Measurements from ENCODE around the gene PSMG4.

DNA sequence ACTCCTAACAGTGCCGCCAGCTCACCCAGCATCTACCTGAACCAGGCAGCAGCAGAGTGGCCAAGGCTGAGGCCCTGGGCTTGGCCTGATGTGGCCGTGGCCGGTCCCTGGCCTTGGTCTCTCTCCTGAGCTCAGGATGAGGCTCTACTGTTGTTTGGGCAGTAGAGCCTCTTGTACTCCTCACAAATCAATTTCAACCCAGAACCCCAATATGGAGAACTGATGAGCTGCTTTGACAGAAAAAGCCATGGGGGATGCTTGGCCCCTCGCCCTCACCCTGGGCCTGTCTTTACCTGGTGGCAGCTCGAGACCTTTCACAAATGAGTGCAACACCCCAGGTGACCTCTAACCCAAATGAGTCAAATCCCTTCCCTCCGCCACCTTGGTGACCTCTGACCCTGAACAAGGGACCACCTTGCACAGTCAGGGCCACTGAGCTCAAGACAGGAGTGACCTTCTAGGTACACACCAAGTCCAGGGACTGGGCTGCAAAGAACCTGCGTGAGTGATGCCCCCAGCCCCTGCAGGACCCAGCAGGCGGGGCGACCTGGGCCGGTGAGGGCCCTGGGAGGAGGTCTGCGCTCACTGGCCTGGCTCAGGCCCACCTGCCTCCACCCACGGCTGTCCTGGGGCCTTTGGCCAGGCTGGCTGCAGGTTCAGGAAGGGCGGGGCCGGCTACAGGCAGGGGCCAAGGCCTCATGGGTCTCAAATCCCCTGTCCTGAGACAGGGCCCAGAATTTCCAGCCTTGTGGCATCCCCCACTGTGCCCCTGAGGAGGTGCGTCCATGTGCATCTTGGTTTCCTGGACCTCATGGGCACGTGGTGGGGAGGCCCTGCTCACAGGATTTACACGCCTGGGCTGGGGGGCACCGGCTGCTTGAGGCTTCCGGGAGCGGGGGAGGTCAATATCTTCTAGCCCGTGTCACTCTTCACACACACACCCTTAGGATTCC lies 30.2 kb downstream of the PSMG4 start:
- TF ChIP-seq CHD1 (IDR thresholded peaks at IDR 0.05; ENCODE audit: low read depth, low read length): no peak
- TF ChIP-seq EGR1 (IDR thresholded peaks at IDR 0.05; ENCODE audit: borderline replicate concordance in 1 of 2, low read depth in 2 of 2, low read length in 2 of 2): no peak
- no peak for TF ChIP-seq SMC3 (IDR thresholded peaks at IDR 0.05; ENCODE audit: borderline replicate concordance, low read length)
- TF ChIP-seq, protein P1, sequence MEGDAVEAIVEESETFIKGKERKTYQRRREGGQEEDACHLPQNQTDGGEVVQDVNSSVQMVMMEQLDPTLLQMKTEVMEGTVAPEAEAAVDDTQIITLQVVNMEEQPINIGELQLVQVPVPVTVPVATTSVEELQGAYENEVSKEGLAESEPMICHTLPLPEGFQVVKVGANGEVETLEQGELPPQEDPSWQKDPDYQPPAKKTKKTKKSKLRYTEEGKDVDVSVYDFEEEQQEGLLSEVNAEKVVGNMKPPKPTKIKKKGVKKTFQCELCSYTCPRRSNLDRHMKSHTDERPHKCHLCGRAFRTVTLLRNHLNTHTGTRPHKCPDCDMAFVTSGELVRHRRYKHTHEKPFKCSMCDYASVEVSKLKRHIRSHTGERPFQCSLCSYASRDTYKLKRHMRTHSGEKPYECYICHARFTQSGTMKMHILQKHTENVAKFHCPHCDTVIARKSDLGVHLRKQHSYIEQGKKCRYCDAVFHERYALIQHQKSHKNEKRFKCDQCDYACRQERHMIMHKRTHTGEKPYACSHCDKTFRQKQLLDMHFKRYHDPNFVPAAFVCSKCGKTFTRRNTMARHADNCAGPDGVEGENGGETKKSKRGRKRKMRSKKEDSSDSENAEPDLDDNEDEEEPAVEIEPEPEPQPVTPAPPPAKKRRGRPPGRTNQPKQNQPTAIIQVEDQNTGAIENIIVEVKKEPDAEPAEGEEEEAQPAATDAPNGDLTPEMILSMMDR (IDR thresholded peaks at IDR 0.05 in 2 of 3, conservative IDR thresholded peaks at IDR 0.05 in 1 of 3; ENCODE audit: control insufficient read depth in 2 of 3, extremely low read depth in 1 of 3, insufficient read depth in 1 of 3, low read depth in 3 of 3, low read length in 3 of 3): no peak
- TF ChIP-seq RFX5 (IDR thresholded peaks at IDR 0.05; ENCODE audit: low read depth, low read length): no peak
- TF ChIP-seq CBFB (IDR thresholded peaks at IDR 0.05; ENCODE audit: low read depth): no peak
- no peak for TF ChIP-seq CHD2 (IDR thresholded peaks at IDR 0.05; ENCODE audit: borderline replicate concordance, low read depth, low read length)
- no peak for TF ChIP-seq ZNF622 (IDR thresholded peaks at IDR 0.05)
- no peak for TF ChIP-seq IKZF1 (conservative IDR thresholded peaks at IDR 0.05)

Data from GM12878 (cell line).